UCSD-AML1 (cell line): ENCODE data around the gene AEBP1.

Source experiments
- DNase-seq: peaks from one replicate; lab custom pipeline; 2025; ENCODE audit not compliant: unreplicated experiment; lab: John Stamatoyannopoulos, UW

Gene AEBP1

DNA sequence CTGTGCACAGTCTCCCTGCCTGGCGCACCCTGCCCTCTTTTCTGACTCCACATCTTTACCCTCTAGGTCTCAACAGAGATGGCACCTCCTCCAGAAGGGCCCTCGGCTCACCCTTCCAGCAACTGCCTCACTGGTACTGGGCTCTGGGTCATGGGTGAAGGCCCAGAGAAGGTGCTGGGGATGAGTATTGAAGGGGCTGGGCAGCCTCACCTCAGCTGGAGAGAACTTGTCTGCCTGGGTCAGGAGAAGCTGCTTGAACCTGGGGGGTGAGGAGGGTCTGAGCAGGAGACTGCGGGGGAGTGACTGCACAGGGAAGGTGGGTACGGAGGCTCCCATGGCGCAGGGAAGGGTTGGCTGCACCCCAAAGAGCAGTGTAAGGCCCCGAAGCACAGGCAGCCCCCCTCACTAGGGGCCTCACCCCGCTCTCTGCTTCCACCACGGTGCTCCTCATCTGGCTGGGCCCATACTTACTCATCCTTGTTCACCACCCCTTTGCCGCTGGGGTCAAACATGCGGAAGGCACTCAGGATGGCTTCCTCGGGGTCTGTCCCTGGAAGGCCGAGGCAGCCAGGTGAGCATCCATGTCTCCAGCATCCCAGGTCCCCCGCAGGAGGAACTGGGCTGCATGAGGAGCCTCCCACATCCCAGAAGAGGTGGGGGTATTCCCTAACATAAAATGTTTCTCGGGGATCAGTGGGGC lies 35.3 kb downstream of the AEBP1 start:
- no peak for DNase-seq

DNA sequence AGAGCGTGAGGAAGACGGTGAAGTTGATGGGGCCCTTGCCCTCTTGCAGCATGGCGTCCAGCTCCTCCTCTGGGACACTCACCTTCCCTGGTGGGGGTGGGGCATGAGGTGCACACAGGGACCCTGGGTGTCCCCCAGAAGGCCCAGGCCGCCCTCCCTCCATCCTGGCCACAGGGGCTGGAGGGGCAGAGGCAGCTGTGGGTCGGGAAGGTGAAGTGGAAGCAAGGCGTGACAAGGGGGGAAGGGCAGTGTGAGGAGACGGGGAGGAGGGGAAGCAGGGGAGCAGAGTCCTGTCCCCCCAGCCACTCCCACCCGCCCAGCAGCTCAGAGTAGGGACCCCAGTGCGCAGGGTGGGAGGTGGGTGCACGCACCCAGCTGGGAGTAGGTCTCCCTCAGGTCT lies 36.2 kb downstream of the AEBP1 start:
- no peak for DNase-seq

DNA sequence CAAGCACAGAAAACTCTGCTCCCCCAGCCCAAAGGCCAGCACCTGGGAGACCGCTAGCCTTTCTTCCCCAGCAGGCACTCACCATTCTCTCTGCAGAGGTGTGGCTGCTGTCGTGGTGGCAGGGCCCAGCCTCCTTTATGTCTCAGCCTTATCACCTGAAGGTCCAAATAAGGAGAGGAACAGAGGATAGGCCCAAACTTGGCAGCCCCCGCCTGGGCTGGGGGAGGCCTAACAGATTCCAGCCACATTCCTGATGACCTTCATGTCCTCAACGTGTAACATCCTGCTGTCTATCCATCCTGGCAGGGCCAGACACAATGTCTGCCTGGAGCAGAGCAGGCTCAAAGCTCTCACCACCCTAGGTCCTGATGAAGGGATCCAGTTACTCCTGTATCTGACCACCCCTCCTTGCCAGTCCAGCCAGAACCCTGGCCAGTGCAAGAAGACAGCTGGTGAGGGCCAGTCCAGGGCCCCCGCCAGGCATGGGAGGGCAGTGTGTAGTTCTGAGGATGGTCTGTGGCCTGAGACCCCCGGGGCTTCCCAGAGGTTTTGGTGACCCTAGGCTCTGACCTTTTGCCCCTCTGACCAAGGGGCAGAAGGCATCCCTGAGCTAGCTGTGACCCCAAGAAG lies 37.2 kb downstream of the AEBP1 start, which contains the start of gene MYL7:
Gene MYL7, minus strand, starts transcription at position 112 of the 630 bp plus-strand sequence. Its CDS starts 27 bp downstream, at position 85.
- DNase-seq: no peak

DNA sequence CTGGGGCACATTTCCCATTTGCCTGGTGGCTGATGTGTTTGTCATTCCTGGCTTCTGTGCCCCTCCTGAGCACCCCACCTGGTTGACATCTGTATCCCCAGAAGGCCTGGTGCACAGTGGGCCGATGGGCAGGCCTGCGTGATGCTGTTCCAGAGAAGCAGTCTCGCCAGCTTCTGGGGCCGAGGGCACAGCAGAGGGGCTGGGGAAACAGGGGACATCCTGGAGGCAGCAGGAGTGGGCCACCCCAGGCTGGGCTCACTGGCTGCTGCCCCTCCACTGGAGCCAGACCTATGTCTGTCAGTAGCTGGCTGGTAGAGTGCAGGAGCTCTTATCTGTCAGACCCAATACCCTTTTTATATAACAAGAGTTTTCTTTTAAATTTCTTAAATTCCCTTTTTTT lies 37.9 kb downstream of the AEBP1 start:
- DNase-seq: no peak

DNA sequence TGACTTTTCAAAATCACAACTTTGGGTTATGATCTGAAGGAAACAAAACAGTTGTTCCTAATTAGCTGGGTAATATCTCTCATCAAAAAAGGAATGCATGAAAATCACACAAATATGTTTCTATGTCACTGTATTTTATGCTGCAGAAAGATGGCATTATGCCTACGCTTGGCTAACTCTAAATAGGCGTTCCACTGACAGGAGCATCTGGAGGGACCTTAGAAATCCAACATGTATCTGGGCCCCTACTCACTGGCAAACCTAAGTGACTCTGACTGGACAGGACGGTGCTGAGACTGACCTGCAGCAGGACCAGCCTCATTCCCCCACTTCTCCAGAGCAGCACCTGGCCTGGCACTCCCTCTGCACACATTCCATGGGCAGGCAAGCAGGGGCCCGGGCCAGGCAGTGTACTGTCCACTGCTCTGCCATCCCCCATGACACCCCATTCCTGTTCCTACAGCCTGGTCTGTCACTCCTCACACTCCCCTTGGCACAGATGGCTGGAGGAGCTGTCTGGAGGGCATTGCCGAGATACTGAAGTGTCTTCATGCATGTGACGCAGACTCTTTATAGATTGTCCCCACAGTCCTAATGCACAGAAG lies 39.6 kb downstream of the AEBP1 start:
- no peak for DNase-seq

DNA sequence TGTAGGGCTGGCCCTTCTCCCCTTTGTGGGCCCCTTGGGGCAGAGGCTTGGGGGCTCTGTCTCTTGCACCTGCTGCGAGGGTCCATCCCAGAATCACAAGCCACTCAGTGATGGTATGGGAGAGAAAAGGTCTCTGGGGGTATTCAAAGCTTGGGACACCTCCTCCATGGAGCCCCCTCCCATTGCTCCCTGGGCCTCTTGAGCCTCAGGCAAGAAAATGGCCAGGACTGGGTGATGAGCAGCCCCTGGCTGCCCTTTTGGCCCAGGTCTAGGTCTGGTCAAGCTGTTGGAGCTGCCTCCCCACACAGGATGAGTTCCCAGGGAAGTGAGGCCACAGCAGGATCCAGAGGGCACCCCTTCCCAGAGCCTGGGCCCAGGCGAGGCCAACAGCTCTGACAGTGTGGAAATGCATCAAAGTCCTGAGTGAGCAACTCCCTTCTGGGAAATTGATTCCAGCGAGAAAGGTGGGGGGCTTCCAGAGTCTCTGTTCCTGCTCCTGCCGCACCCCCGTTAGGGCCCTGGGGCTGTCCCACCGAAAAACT lies 40.4 kb downstream of the AEBP1 start:
- no peak for DNase-seq

DNA sequence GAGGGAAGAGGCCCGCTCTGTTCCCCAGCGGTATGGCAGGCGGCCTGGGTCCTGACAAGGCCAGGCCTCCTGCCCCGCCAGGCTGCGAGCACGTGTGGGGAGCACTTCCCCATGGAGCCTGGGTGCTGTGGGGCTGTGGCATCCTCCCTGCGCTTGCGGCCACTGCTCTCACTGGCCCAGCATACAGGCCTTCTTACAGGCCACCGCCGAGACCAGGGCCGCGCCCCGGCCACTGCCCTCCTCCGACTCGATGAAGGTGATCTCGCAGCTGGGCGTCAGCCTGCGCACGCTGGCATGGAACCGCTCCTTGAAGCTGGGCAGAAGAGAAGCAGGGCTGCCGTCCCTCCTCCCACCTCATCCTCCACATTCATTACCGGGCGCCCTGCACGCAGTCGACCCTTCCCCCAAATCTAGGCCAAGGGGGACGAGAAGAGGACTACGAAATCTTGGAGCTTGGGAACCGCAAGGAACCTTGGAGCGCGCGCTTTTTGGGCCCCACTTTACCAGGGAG lies 40.9 kb downstream of the AEBP1 start:
- DNase-seq: no peak

DNA sequence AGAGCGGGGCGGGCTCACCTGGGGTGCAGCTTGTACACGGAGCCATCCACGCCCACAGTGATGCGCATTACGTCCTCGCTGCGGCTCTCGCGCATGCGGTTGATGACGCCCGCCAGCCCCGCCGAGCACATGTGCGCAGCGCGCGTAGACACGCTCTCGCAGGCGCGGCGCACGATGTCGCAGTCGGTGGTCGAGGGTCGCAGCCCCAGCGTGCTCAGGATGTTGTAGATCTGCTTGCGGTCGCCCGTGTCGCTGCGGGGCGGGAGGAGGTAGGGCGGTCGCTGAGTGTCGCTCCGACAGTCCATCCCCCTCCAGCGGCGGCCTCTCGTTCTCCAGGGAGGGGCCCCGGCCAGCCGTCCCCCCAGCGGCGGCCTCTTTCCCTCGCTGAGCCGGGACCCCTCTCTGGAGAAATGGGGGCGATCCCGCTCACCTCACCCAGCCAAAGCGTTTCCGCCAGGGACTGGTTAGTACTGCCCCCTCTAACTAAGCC lies 41.4 kb downstream of the AEBP1 start:
- no peak for DNase-seq

DNA sequence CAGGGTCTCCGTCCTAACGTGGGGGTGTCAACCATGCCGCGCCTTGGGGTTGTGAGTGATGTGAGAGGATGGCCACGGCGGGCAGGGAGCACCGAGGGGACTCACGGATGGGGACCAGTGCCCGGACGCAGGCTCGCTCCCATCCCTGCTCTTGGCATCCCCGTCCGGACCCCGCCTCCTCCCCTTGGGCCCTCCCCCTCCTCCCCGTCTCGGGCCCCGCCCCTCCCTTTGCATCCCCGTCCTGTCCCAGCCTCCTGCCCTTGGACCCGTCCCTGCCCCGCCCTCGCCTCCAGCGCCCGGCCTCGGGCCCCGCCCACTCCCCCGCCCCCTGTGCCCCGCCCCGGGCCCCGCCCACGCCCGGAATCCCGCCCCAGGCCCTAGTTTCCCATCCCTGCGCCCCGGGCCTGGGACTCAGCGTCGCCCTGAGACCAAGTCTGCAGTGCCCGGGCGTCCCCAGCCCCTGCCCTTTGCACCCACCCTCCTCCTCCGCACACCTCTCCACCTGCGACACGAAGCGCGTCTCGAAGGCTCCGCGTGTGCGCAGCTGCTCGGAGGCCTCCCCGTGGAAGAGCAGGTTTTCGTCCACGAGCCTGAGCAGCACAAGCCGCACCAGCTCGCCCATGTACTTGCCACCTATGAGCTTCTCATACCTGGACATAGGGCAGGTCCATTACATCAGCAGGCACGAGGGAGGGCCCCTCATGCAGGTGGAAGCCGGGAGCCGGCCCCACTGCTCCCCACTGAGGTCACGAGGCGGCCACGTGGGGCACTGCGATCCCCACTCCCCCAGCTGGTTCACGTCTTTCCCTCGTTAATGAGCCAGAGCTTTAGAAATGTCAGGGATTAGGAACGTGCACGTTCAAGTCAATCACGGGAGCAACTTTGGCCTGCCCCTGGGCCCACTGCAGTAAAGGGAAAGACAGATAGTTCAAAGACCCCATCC lies 42.1 kb downstream of the AEBP1 start:
- DNase-seq: no peak

DNA sequence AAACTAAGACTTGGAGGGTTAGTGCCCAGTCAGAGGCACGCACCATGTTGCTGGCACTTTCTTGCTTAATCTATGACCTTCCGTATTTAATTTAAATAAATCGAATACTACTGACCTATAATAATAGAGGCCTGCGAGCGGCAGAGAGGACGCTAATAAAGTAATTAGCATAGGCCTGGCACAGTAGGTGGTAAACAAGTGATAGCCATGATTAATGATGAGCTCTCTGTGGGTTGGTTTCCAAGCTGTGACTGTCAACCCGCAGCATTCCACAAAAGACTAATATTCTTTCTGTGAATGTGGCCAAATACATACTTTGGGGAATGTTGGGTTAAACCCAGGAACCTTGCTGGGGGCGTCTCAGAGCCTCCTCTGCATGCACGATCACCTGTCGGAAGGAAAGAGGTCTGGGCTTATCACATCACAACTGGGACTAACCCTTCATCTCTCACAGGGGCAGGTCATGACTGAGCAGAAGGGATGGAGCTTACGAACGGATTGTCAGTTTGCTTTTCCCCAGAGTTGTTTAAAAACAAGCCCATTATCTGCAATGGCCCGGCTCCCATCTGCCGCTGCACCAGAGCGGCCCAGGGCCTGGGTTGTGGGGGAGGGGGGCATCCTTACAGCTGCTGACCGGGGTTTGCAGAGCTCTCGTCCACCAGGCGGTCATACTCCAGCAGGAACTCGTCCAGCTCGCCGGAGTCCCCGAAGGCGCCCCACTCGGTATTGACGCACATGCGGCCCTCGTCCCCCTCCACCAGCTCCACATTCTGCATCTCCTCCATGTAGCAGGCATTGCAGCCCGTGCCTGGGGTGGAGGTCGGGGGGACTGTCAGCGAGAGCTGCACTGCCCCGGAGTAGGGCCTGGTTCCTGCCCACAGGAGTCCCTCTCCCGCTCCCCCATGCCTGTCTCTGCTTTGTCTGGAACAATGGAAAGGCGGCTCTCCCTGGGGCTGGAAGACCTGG lies 43.2 kb downstream of the AEBP1 start:
- DNase-seq: no peak

DNA sequence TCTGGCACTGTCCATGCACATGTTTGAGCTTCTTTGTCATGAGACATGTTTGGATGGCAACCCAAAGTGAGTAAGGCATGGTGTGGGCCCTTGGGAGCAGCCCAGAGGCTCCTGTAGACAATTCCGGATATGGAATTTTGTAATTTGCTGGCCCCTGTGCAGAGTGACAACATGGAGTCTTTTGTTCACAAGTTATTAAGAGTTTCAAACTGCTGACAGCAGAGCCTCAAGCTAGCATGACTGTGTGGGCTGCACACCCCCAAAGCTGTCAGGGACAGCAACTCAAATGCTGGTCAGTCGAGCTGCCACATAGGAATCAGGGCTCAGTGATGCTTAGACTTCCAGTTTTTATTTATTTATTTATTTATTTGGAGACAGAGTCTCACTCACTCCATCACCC lies 44.0 kb downstream of the AEBP1 start:
- DNase-seq: no peak

DNA sequence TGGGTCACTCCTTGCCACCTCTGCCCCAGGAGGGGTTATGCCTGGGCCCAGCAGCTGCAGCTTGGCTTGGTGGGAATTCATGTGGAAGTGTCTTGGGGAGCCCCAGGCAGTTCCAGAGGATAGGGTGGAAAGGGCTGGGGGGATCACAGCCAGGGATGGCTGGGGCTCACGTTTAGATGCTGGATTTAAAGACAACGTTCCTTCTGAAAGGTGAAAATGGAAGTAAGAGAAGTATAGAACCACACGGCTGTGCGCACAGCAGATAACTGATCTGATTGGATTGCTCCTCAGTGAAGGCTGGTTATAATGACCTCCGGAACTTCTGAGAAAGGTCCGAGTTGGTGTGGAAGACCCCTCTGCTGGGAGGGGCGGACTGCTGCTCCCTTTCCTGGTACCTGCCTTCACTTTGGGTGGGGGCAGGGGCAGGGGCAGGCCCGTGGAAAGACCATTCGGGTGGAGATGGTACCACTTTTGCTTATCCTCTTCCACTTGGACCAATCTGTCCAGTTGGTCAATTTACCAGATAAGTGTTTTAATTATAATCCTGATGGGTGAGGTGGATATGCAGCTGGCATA lies 44.9 kb downstream of the AEBP1 start:
- DNase-seq: no peak

DNA sequence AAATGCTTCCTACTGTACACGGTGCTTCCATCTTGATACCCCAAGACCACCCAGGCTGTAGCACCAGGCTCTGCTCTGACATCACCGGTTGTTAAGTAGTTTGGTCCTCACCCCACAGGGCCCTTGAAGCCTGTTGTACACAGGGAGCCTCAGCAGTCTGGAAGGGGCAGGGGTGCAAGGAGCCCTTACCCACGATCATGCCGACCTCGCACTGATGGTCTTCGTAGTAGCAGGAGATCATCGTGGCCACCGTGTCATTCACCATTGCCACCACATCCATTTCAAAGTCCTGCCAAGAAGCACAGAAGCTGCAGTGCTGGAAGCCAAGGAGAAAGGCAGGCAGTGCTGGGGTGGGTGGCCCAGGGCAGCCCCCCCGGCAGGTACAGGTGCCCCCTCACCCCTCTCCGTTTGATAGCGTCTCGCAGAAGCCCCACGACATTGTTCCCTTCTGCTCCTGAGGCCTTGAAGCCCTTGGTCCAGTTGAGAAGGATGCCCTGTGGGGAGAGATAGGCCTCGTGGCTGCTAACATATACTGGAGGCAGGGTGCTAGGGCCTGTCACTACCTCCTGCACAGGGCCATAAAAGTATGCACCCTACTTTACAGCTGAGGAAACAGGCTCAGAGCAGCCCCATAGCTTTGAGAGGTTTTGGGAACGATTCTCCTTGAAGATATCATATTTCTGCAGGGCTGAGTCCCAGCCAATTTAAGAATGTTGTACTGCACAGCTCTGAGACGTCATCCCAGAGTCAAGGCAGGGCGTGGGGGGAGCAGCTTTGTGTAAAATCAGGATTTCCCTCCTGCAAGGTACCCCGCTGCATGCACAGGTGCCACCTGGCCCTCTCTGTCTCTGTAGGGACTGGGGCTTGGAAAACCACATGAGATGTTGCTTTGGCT lies 45.7 kb downstream of the AEBP1 start:
- DNase-seq: no peak

DNA sequence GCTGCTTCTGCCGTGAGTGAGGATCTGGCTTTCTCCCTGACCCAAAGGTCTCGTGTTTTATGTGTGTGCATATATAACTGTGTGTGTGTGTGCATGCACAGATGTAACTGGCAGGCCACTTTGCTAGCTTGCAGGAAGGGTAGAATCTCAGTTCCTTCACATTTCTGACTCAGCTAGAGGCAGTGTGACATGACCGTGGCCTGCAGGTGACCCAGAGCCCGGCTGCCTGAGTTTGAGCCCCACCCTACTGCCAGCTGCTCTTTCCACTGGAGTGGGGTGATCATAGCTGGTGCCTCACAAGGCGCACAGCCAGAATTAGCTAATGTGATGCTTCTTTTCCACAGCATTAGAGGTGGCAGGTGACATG lies 46.3 kb downstream of the AEBP1 start:
- DNase-seq: no peak

DNA sequence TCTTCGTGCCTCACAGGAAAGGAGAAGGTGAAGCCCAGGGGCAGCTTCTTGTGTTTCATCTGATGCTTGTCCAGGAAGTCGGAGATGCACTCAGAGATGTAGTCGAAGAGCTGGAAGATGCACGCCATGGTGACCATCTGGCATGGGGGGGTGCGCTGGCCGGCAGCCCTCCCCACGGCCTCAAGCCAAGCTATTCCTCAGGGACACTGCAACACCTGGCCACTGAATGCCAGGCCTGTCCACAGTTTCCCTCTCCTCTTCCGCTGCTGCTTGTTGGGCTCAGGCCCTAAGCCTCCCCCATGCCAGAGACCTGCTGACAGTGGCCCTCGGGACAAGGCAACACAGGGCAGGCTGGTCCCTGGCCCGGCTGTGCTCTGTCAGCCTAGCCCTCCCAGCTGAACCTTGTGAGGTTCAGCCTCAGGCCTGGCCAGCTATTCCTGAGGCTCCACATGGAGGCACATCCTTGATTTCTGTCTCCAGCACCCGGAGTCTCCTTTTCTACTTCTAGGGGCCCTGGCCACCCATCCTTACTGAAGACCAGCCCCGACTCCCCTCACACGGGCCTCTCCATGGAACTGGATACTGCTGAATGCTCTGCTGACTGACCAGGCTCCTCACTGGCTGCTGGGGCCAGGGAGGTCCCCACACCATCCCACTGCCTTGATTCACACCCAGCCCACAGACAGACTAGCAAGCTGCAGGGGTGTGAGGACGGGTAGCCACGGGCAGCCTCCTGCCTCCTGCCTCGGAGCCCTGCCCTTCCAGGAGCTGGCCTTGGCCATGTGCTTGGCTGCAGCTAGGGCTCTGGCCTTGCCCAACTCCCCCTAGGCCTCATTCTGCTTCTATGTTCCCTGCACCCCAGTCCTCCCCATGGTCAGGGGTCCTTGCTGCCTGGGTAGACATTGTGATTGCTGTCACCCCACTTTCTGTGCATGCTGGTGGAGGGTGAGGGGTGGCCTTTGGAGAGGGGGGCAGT lies 47.1 kb downstream of the AEBP1 start:
- DNase-seq: no peak

DNA sequence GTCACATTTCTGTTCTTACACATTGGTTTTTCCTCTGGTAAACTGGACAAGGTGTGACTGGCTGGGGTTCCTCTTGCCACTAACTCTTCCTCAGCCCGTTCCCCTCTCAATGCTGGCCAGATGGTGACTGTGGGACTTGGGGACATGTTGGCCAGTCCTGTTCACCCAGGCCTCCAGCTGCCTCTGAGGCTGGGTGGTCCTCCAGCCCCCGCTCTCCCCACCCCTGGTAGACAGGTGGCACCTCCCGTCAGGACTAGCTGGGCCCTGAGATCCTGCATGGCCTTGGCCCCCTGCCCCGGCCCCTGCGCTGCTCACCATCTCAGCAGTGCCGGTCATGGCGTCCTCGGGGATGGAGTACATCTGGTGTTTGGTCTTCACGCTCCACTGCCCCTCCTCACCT lies 47.8 kb downstream of the AEBP1 start:
- DNase-seq: no peak
